GM12878 (cell line): ENCODE results near the gene EGFR. TPM values are rescaled to one million over a fixed set of nuclear protein-coding genes. Genes with fewer than 3 reads are reported as not detected.

Experiments used
- ATAC-seq: fragments of 200-7000 bp; cut with Tn5 transposase; 3 replicates; pipeline ENCODE4 v1.9.1; 2020; ENCODE audit warnings: mild to moderate bottlenecking, moderate library complexity
- BruUV-seq: library from RNA; stranded (reverse); fragments of 400-500 nt; replicated peaks from 2 replicates; lab custom pipeline; 2021; lab: Mats Ljungman, UMichigan
- CTCF ChIA-PET: fragments of 300-600 bp; sonication (Branson Sonifier 250); formaldehyde crosslinking; extraction: SDS; loops from one replicate; lab custom pipeline; 2021; ENCODE audit warnings: inconsistent platforms; lab: Yijun Ruan, JAX
- POLR2A ChIA-PET: fragments of 350-600 bp; formaldehyde crosslinking; extraction: SDS; loops from one replicate; lab custom pipeline; 2021; ENCODE audit warnings: inconsistent platforms; lab: Charles Lee
- RAD21 ChIA-PET: fragments of 300-600 bp; sonication (Branson Sonifier 250); formaldehyde crosslinking; loops from one replicate; lab custom pipeline; 2023; ENCODE audit warnings: antibody characterized with exemption; ENCODE audit not compliant: unreplicated experiment; lab: Charles Lee
- SMC1A ChIA-PET: fragments of 300-600 bp; sonication (Branson Sonifier 250); formaldehyde crosslinking; loops from one replicate; lab custom pipeline; 2023; ENCODE audit not compliant: unreplicated experiment, uncharacterized antibody; lab: Charles Lee
- DNase-seq: peaks from one replicate; pipeline ENCODE4 v3.0.0-alpha.2; 2011; ENCODE audit warnings: low read depth, low spot score
- FAIRE-seq: peaks from 3 replicates; lab custom pipeline; 2011; peaks lifted over from hg19 to GRCh38; lab: Jason Lieb, UNC
- H2AFZ ChIP-seq: 2 replicates; pipeline ENCODE4 v1.6.0; 2011; ENCODE audit warnings: low read depth, low read length, control low read depth; ENCODE audit not compliant: control insufficient read depth
- H3K27ac ChIP-seq: 2 replicates; pipeline ENCODE4 v1.5.1; 2011; ENCODE audit warnings: control low read depth; ENCODE audit not compliant: control insufficient read depth, insufficient read depth
- H3K27me3 ChIP-seq, 2 experiments: replicated peaks in 1 of 2; 2 replicates each; pipeline versions ENCODE4 v1.6.0 to v1.6.1; 2011; ENCODE audit warnings: low read length in 1 of 2; ENCODE audit not compliant: control insufficient read depth in 2 of 2, insufficient read depth in 2 of 2
- H3K36me3 ChIP-seq, 2 experiments: 2 replicates each; pipeline ENCODE4 v1.5.1; 2011; ENCODE audit warnings: low read length in 1 of 2; ENCODE audit not compliant: control insufficient read depth in 2 of 2, insufficient read depth in 2 of 2
- H3K4me1 ChIP-seq: 2 replicates; pipeline ENCODE4 v1.6.1; 2011; ENCODE audit warnings: mild to moderate bottlenecking, low read length, moderate library complexity, mixed read lengths; ENCODE audit not compliant: control insufficient read depth, insufficient read depth
- H3K4me2 ChIP-seq: 2 replicates; pipeline ENCODE4 v1.6.0; 2011; ENCODE audit warnings: control low read depth; ENCODE audit not compliant: control insufficient read depth, insufficient read depth
- H3K4me3 ChIP-seq: fragments of 200-600 bp; sonication (generic); 2 replicates; pipeline ENCODE4 v1.5.1; 2016
- H3K79me2 ChIP-seq: 2 replicates; pipeline ENCODE4 v1.6.0; 2011; ENCODE audit warnings: low read length; ENCODE audit not compliant: control insufficient read depth, insufficient read depth
- H3K9ac ChIP-seq: 2 replicates; pipeline ENCODE4 v1.8.0; 2011; ENCODE audit warnings: low read length, control low read depth, mixed read lengths; ENCODE audit not compliant: control insufficient read depth, insufficient read depth
- H3K9me3 ChIP-seq: replicated peaks from 3 replicates; pipeline ENCODE4 v1.5.1; 2011; ENCODE audit warnings: mild to moderate bottlenecking, low read length; ENCODE audit not compliant: control insufficient read depth, insufficient read depth
- H4K20me1 ChIP-seq: 2 replicates; pipeline ENCODE4 v1.6.0; 2011; ENCODE audit not compliant: control insufficient read depth, insufficient read depth
- ATF7 ChIP-seq: fragments of 450-650 bp; IDR thresholded peaks from 2 replicates; pipeline ENCODE4 v1.6.1; 2016; ENCODE audit warnings: low read depth, mild to moderate bottlenecking
- BACH1 ChIP-seq: fragments of 450-650 bp; IDR thresholded peaks from 2 replicates; pipeline ENCODE4 v1.6.1; 2017; ENCODE audit warnings: mild to moderate bottlenecking, borderline replicate concordance
- CEBPZ ChIP-seq: fragments of 150-350 bp; IDR thresholded peaks from 2 replicates; pipeline ENCODE4 v1.6.1; 2016; ENCODE audit warnings: low read depth, low read length
- CHD1 ChIP-seq: IDR thresholded peaks from 2 replicates; pipeline ENCODE4 v1.6.1; 2012; ENCODE audit warnings: low read depth, low read length, improper control_type of control experiment
- FOXK2 ChIP-seq: fragments of 450-650 bp; IDR thresholded peaks from 2 replicates; pipeline ENCODE4 v1.6.1; 2017; ENCODE audit warnings: mild to moderate bottlenecking, moderate library complexity
- IRF4 ChIP-seq: IDR thresholded peaks from 2 replicates; pipeline ENCODE4 v1.6.1; 2011; ENCODE audit warnings: low read depth, low read length
- LARP7 ChIP-seq: fragments of 450-650 bp; IDR thresholded peaks from 2 replicates; pipeline ENCODE4 v1.6.1; 2017; ENCODE audit warnings: mild to moderate bottlenecking
- MLLT1 ChIP-seq: fragments of 450-650 bp; IDR thresholded peaks from 2 replicates; pipeline ENCODE4 v1.6.1; 2016; ENCODE audit warnings: mild to moderate bottlenecking
- NR2C2 ChIP-seq: IDR thresholded peaks from 2 replicates; pipeline ENCODE4 v1.6.1; 2011; ENCODE audit warnings: borderline replicate concordance, low read depth; ENCODE audit not compliant: control insufficient read depth, insufficient read length
- PAX5 ChIP-seq: IDR thresholded peaks from 2 replicates; pipeline ENCODE4 v1.6.1; 2011; ENCODE audit warnings: low read depth, low read length, borderline replicate concordance
- SIX5 ChIP-seq: IDR thresholded peaks from 2 replicates; pipeline ENCODE4 v1.6.1; 2011; ENCODE audit warnings: mild to moderate bottlenecking, low read depth, low read length, moderate library complexity; ENCODE audit not compliant: severe bottlenecking
- SMAD1 ChIP-seq: fragments of 450-650 bp; IDR thresholded peaks from 2 replicates; pipeline ENCODE4 v1.6.1; 2018; ENCODE audit warnings: mild to moderate bottlenecking, low read depth; ENCODE audit not compliant: partially characterized antibody
- SMAD5 ChIP-seq: IDR thresholded peaks from 2 replicates; pipeline ENCODE4 v1.6.1; 2016; ENCODE audit warnings: antibody characterized with exemption, low read depth
- SPI1 ChIP-seq: IDR thresholded peaks from 2 replicates; pipeline ENCODE4 v1.6.1; 2011; ENCODE audit warnings: low read depth, mild to moderate bottlenecking, low read length, moderate library complexity, borderline replicate concordance; ENCODE audit not compliant: insufficient read depth
- STAT3 ChIP-seq: IDR thresholded peaks from 2 replicates; pipeline ENCODE4 v1.6.1; 2011; ENCODE audit warnings: low read depth, low read length, improper control_type of control experiment
- TCF7 ChIP-seq: IDR thresholded peaks from 2 replicates; pipeline ENCODE4 v1.6.1; 2014; ENCODE audit warnings: antibody characterized with exemption, borderline replicate concordance
- USF2 ChIP-seq: IDR thresholded peaks from 2 replicates; pipeline ENCODE4 v1.6.1; 2011; ENCODE audit warnings: low read depth, low read length, improper control_type of control experiment, borderline replicate concordance
- ZNF217 ChIP-seq: fragments of 450-650 bp; IDR thresholded peaks from 2 replicates; pipeline ENCODE4 v1.6.1; 2017; ENCODE audit warnings: antibody characterized with exemption, mild to moderate bottlenecking
- WGBS: methylation state at CpG from one replicate; pipeline ENCODE4 v1.1.6; 2016; ENCODE audit warnings: low lambda C conversion rate; ENCODE audit not compliant: insufficient replicate concordance, insufficient coverage; ENCODE audit errors: missing lambda C conversion rate; 5-methylcytosine and 5-hydroxymethylcytosine counted together
- in situ Hi-C: fragments of 300-500 bp; cut with MboI; formaldehyde crosslinking; loops from 9 replicates; pipeline ENCODE4 v1.14.3; 2018; ENCODE audit warnings: mixed read lengths
- intact Hi-C: fragments of 100-400 bp; cut with micrococcal nuclease; formaldehyde crosslinking; loops from one replicate; pipeline ENCODE4 v1.14.2; 2022; ENCODE audit not compliant: unreplicated experiment
- polyA plus RNA-seq, 11 experiments: library from polyadenylated mRNA; depleted of rRNA in 4 of 11; unstranded in 6 of 11; stranded (reverse) in 5 of 11; fragments of >200 nt; fragmentation: Nextera tagmentation in 4 of 11; fragmentation: Illumina TruSeq in 1 of 11; extraction: Ambion mirVana in 4 of 11; extraction: Trizol in 1 of 11; gene quantifications; 1 replicate in 1 of 11; 2 replicates in 10 of 11; pipeline versions ENCODE4 v1.2.1 to v1.2.3, GENCODE V29; 2011 to 2016; ENCODE audit warnings: inconsistent platforms in 2 of 11, missing spikeins in 2 of 11, low read depth in 1 of 11
- total RNA-seq, 4 experiments: library from RNA; depleted of rRNA in 3 of 4; stranded (reverse); fragments of >200 nt in 3 of 4; fragmentation: Illumina TruSeq in 1 of 4; extraction: Trizol in 1 of 4; gene quantifications; 2 replicates each; pipeline versions ENCODE4 v1.2.1 to v1.2.3, GENCODE V29; 2013 to 2021

Gene EGFR
- total and polyA plus RNA-seq, 10 of the 15 experiments (the other 5 are each of a cell fraction or from before 2014, with no cell fraction given) = 0.01 to 0.31 TPM; not detected in 8

- TF ChIP-seq MLLT1 (no peak), SMAD1 (no peak), ZNF217 (no peak), PAX5 (no peak)
Measured at GRCh38 chr7:54972733-54973294, 46.0 kb upstream of the EGFR start (continued).

GRCh38 chr7:54978364-54979116, 40.3 kb upstream of the EGFR start:
- DNase-seq = no peak
- intact Hi-C loops (no loop called here), in situ Hi-C loops (no loop called here)
- peak; percentile 20 for ATAC-seq
- SMC1A ChIA-PET = interaction anchor here (1.3 kb wide), 1 partner anchor 10 kb away, joined by 4 read pairs; no protein-coding TSS in a partner anchor
- POLR2A ChIA-PET = no interaction called here
- FAIRE-seq = no peak
- 46% methylated on average over 9 of the region's 9 CpGs for WGBS
- no peak overlapping the region for H2AFZ ChIP-seq
- BruUV-seq = no TSS peak
- no peaks in the 10 kb centered on the region for H4K20me1 ChIP-seq
- no peaks in the 10 kb centered on the region for H3K4me1 ChIP-seq
- H3K9me3 ChIP-seq = no peaks in the 10 kb centered on the region
- no peak overlapping the region for H3K9ac ChIP-seq
- H3K27ac ChIP-seq = no peak overlapping the region
- H3K79me2 ChIP-seq = no peaks in the 10 kb centered on the region
- no peaks in the 10 kb centered on the region for H3K36me3 ChIP-seq
- no peak overlapping the region for H3K4me2 ChIP-seq
- CTCF ChIA-PET = interaction anchor here (1.4 kb wide), 1 partner anchor 276 kb away, joined by 7 read pairs; no protein-coding TSS in a partner anchor
- no peak overlapping the region for H3K4me3 ChIP-seq
- H3K27me3 ChIP-seq = no peaks in the 10 kb centered on the region; a peak in 1 of 4 replicates
- RAD21 ChIA-PET = interaction anchor here (0.9 kb wide), 1 partner anchor 17 kb away, joined by 3 read pairs; no protein-coding TSS in a partner anchor
- TF ChIP-seq BACH1 = no peak
- no peak for TF ChIP-seq ATF7
- TF ChIP-seq CEBPZ = no peak
- no peak for TF ChIP-seq TCF7
- TF ChIP-seq IRF4 = no peak
- TF ChIP-seq USF2 = no peak
- TF ChIP-seq LARP7 = no peak
- TF ChIP-seq NR2C2 = no peak
- TF ChIP-seq SPI1 = no peak
- TF ChIP-seq SIX5 = no peak
- no peak for TF ChIP-seq FOXK2
- no peak for TF ChIP-seq STAT3
- no peak for TF ChIP-seq CHD1
- TF ChIP-seq SMAD5 = no peak
